Sigmoid colon (tissue), 7 donors: ENCODE data around the gene TMTC2. TPM values are rescaled to one million over a fixed set of nuclear protein-coding genes. Genes with fewer than 3 reads are reported as not detected.

Experiments
- DNase-seq: peaks from one replicate; pipeline ENCODE4 v3.0.0-alpha.2; 2019
- H3K27ac ChIP-seq, 4 donors: fragments of 200-600 bp; sonication (generic); one replicate each; pipeline ENCODE4 v1.5.1; 2016 to 2019; ENCODE audit warnings: mild to moderate bottlenecking in 1 of 4
- H3K27me3 ChIP-seq, 3 donors: fragments of 200-600 bp; sonication (generic); one replicate each; pipeline ENCODE4 v1.5.1; 2019; ENCODE audit warnings: mild to moderate bottlenecking in 1 of 3
- H3K36me3 ChIP-seq, 4 donors: fragments of 200-600 bp; sonication (generic); one replicate each; pipeline ENCODE4 v1.5.1; 2016 to 2019
- H3K4me1 ChIP-seq, 4 donors: fragments of 200-600 bp; sonication (generic); one replicate each; pipeline ENCODE4 v1.5.1; 2017 to 2019
- H3K4me3 ChIP-seq, 4 donors: fragments of 200-600 bp; sonication (generic); one replicate each; pipeline ENCODE4 v1.5.1; 2017 to 2019; ENCODE audit warnings: mild to moderate bottlenecking in 2 of 4, moderate library complexity in 1 of 4
- H3K9me3 ChIP-seq, 4 donors: fragments of 200-600 bp in 3 of 4; sonication (generic) in 3 of 4; one replicate each; pipeline versions ENCODE4 v1.5.1 to v1.6.1; 2013 to 2019
- CTCF ChIP-seq, 4 experiments: fragments of 450-650 bp in 3 of 4; fragments of 200-600 bp in 1 of 4; IDR thresholded peaks; one replicate each; pipeline ENCODE4 v1.5.1; 2016 to 2019; ENCODE audit warnings: antibody characterized with exemption in 4 of 4, mild to moderate bottlenecking in 3 of 4, moderate library complexity in 2 of 4
- EP300 ChIP-seq, 4 donors: sonication (generic); formaldehyde crosslinking; IDR thresholded peaks; one replicate each; pipeline ENCODE4 v1.6.1; 2017; ENCODE audit warnings: antibody characterized with exemption in 4 of 4
- POLR2A ChIP-seq, 2 donors: fragments of 450-650 bp; IDR thresholded peaks; one replicate each; pipeline ENCODE4 v1.6.1; 2016; ENCODE audit warnings: antibody characterized with exemption in 2 of 2, mild to moderate bottlenecking in 2 of 2, moderate library complexity in 2 of 2
- POLR2AphosphoS5 ChIP-seq, 4 donors: sonication (generic); formaldehyde crosslinking; IDR thresholded peaks; one replicate each; pipeline ENCODE4 v1.6.1; 2017; ENCODE audit warnings: antibody characterized with exemption in 4 of 4
- whole genome bisulfite sequencing, 2 donors: extraction: QIAGEN DNeasy Blood & Tissue Kit; methylation state at CpG; one replicate each; pipeline ENCODE4 v1.1.7; 2013; 5-methylcytosine and 5-hydroxymethylcytosine counted together
- intact Hi-C: fragments of 100-400 bp; cut with DNase I; formaldehyde crosslinking; loops from one replicate; pipeline ENCODE4 v1.15.1; 2023
- polyA plus RNA-seq, 3 donors: library from polyadenylated mRNA; stranded (reverse); fragments of 200-250 nt; gene quantifications; one replicate each; pipeline ENCODE4 v1.2.3, GENCODE V29; 2013
- total RNA-seq, 4 donors: library from RNA; depleted of rRNA; stranded (reverse); fragments of >200 nt; gene quantifications; one replicate each; pipeline ENCODE4 v1.1.0, GENCODE V29; 2016
- donor health status: healthy with polysubstance abuse.
- donor health status: Bipolar disorder and iron deficiency.
- donor health status: healthy.

Gene TMTC2
- total and polyA plus RNA-seq, 7 donors = 1.2 to 74.4 (median 61.2) TPM

DNA sequence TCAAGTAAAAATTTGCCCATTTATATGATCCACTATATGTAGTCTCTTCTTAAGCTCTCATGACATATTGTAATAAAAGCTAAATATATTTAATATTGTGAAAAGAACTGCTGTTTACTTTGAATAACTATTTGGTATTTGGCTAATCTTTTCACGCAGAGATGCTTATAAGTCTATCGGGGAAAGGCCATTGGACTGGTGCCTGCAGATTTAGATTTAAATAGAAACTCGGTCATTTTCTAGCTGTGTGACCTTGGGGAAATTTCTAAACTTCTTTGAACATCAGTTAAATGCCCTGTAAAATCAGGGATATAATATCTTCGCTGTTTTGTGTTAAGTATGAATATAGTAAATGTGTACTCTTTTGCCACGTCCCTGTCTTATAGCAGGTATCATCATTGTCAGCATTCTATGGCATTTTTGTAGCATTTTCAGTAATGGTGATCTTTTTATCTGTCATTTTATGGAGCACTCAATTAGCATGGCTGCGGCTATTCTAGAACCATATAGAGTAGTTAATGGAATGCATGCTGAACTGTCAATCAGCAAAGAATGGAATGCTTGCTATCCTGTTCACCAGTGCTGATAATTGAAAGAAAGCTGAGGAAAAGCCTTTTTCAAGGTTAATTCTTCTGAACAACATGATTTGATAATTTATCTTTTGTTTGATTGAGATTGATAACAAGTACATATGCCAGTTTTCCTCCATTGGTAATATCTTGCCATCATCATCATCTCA, 181.2 kb downstream of the TMTC2 start:
- Histone ChIP-seq H3K4me3 (no peak overlapping the region), H3K4me1 (peaks cover 0 to 42% (median 31%) of the 10 kb centered on the region in 4 donors), H3K27me3 (no peaks in the 10 kb centered on the region), H3K36me3 (no peaks in the 10 kb centered on the region), H3K27ac (no peak overlapping the region), H3K9me3 (no peaks in the 10 kb centered on the region)
- intact Hi-C loops = no loop called here
- WGBS, 2 donors = 83 to 88% methylated on average over 6 of the region's 6 CpGs
- no peak for DNase-seq
- TF ChIP-seq POLR2AphosphoS5 (IDR thresholded peaks at IDR 0.05) = no peak
- TF ChIP-seq EP300 (IDR thresholded peaks at IDR 0.05) = no peak
- no peak for TF ChIP-seq POLR2A (IDR thresholded peaks at IDR 0.05)
- no peak for TF ChIP-seq CTCF (IDR thresholded peaks at IDR 0.05)

- no peaks in the 10 kb centered on the region for H3K27me3 ChIP-seq
- H3K36me3 ChIP-seq = no peaks in the 10 kb centered on the region
- H3K4me1 ChIP-seq = peaks cover 0 to 63% (median 34%) of the 10 kb centered on the region in 4 donors
- no peak for DNase-seq
- no peaks in the 10 kb centered on the region for H3K9me3 ChIP-seq
- H3K27ac ChIP-seq = no peak overlapping the region
- H3K4me3 ChIP-seq = no peak overlapping the region
- TF ChIP-seq EP300 (IDR thresholded peaks at IDR 0.05) = no peak
- no peak for TF ChIP-seq POLR2AphosphoS5 (IDR thresholded peaks at IDR 0.05)
- TF ChIP-seq CTCF (IDR thresholded peaks at IDR 0.05) = no peak
- TF ChIP-seq POLR2A (IDR thresholded peaks at IDR 0.05) = no peak
- intact Hi-C loops = loop anchor here (10.0 kb wide), 1 partner anchor 186 kb away; the partner anchor contains the start of gene TMTC2
Observed at GRCh38 chr12:82870771-82871377, 184.2 kb downstream of the TMTC2 start.

DNA sequence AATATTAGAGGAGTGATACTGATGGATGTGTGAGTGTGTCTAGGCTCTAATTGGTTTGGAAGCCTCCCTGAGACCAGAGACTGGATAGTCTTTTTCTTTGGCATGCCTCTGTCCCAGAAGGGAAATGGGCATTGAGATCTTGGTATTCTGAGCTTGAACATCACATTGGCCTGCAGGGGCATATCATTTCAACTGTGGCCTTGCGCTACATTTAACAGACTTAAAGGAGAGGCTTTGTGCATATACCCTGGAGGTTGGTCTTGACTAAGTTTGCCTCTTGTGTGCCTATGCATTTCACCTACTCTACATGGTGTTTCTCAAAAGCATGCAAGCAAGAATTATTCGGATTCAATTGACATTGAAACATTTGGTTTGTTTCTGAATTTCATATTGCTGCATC, 185.4 kb downstream of the TMTC2 start:
- Histone ChIP-seq H3K36me3 (no peaks in the 10 kb centered on the region), H3K27me3 (no peaks in the 10 kb centered on the region), H3K9me3 (no peaks in the 10 kb centered on the region), H3K4me3 (no peak overlapping the region), H3K27ac (no peak overlapping the region), H3K4me1 (peaks cover 0 to 63% (median 32%) of the 10 kb centered on the region in 4 donors)
- intact Hi-C loops = loop anchor here (10.0 kb wide), 1 partner anchor 187 kb away; the partner anchor contains the start of gene TMTC2
- DNase-seq = no peak
- 91 to 92% methylated on average over 2 of the region's 2 CpGs for WGBS, 2 donors
- no peak for TF ChIP-seq POLR2A (IDR thresholded peaks at IDR 0.05)
- no peak for TF ChIP-seq CTCF (IDR thresholded peaks at IDR 0.05)
- no peak for TF ChIP-seq POLR2AphosphoS5 (IDR thresholded peaks at IDR 0.05)
- TF ChIP-seq EP300 (IDR thresholded peaks at IDR 0.05) = no peak

GRCh38 chr12:82873309-82873708, 186.6 kb downstream of the TMTC2 start:
- TF ChIP-seq EP300 (IDR thresholded peaks at IDR 0.05) (no peak), CTCF (IDR thresholded peaks at IDR 0.05) (no peak), POLR2AphosphoS5 (IDR thresholded peaks at IDR 0.05) (no peak), POLR2A (IDR thresholded peaks at IDR 0.05) (no peak)
- no peaks in the 10 kb centered on the region for H3K9me3 ChIP-seq
- DNase-seq = no peak
- intact Hi-C loops = loop anchor here (10.0 kb wide), 1 partner anchor 189 kb away; the partner anchor contains the start of gene TMTC2
- no peak overlapping the region for H3K27ac ChIP-seq
- peaks cover 0 to 61% (median 29%) of the 10 kb centered on the region in 4 donors for H3K4me1 ChIP-seq
- no peak overlapping the region for H3K4me3 ChIP-seq
- H3K27me3 ChIP-seq = no peaks in the 10 kb centered on the region
- H3K36me3 ChIP-seq = no peaks in the 10 kb centered on the region
